Left hindlimb (tissue), 1 donor: ENCODE measurements around the gene SLCO4A1.
A peak's percentile ranks its signal among the peaks of the same experiment; 100 is the strongest.

Experiments
- DNase-seq: peaks from one replicate; pipeline ENCODE4 v3.0.0-alpha.2; 2018

The SLCO4A1 gene

GRCh38 chr20:62688855-62689460 lies 46.7 kb downstream of the SLCO4A1 start:
- no peak for DNase-seq

GRCh38 chr20:62689861-62690260 lies 47.6 kb downstream of the SLCO4A1 start:
- no peak for DNase-seq

GRCh38 chr20:62690261-62690820 lies 48.0 kb downstream of the SLCO4A1 start:
- no peak for DNase-seq

- no peak for DNase-seq
Measured at GRCh38 chr20:62691487-62691886, 49.2 kb downstream of the SLCO4A1 start.

- DNase-seq = peak; percentile 53
Measured at GRCh38 chr20:62692176-62692575, 49.9 kb downstream of the SLCO4A1 start.

- no peak for DNase-seq
Measured at GRCh38 chr20:62692801-62693523, 50.7 kb downstream of the SLCO4A1 start.

- no peak for DNase-seq
Measured at GRCh38 chr20:62693524-62693922, 51.2 kb downstream of the SLCO4A1 start.

- no peak for DNase-seq
Measured at GRCh38 chr20:62694106-62694505, 51.8 kb downstream of the SLCO4A1 start.

GRCh38 chr20:62694868-62695267 lies 52.6 kb downstream of the SLCO4A1 start:
- no peak for DNase-seq

GRCh38 chr20:62695448-62696414 lies 53.4 kb downstream of the SLCO4A1 start:
- no peak for DNase-seq

GRCh38 chr20:62696434-62696957 lies 54.2 kb downstream of the SLCO4A1 start:
- no peak for DNase-seq

GRCh38 chr20:62696989-62697388 lies 54.7 kb downstream of the SLCO4A1 start:
- DNase-seq = no peak

- no peak for DNase-seq
Measured at GRCh38 chr20:62697468-62697912, 55.2 kb downstream of the SLCO4A1 start.

GRCh38 chr20:62698231-62698630 lies 55.9 kb downstream of the SLCO4A1 start:
- DNase-seq = no peak

GRCh38 chr20:62699296-62699695 lies 57.0 kb downstream of the SLCO4A1 start:
- no peak for DNase-seq

GRCh38 chr20:62699741-62700140 lies 57.4 kb downstream of the SLCO4A1 start:
- no peak for DNase-seq

GRCh38 chr20:62700261-62700930 lies 58.1 kb downstream of the SLCO4A1 start:
- DNase-seq = no peak

- no peak for DNase-seq
Measured at GRCh38 chr20:62701161-62702012, 59.1 kb downstream of the SLCO4A1 start.

GRCh38 chr20:62702013-62702300 lies 59.7 kb downstream of the SLCO4A1 start:
- DNase-seq = no peak

- no peak for DNase-seq
Measured at GRCh38 chr20:62702895-62703852, 60.9 kb downstream of the SLCO4A1 start.
